ENCODE data around the gene MZF1.

Gene MZF1

DNA sequence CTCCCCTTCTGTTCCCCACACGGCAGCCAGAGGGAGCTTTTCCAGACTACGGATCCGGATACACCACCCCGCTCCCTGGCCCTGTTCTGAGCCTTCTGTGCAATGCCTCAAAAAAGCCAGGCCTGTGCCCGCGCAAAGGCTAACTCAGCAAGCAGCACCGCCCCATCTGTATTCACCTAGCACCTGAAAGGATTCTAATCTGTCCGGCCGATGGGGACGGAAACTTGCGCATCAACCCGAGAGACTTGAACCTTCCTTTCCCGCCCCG lies 54.1 kb downstream of the MZF1 start:
- DNase-seq (peak; percentile 63), ATAC-seq (peak; percentile 5)
- Mint-ChIP-seq H3K9me3 (no peaks in the 10 kb centered on the region), H3K36me3 (ENCODE audit: low read depth) (peaks cover 17% of the 10 kb centered on the region), H3K4me3 (peak overlapping the region; percentile 95), H3K27ac (peak overlapping the region; percentile 98), H3K4me1 (peaks cover 47% of the 10 kb centered on the region), H3K27me3 (peaks cover 2% of the 10 kb centered on the region)

DNA sequence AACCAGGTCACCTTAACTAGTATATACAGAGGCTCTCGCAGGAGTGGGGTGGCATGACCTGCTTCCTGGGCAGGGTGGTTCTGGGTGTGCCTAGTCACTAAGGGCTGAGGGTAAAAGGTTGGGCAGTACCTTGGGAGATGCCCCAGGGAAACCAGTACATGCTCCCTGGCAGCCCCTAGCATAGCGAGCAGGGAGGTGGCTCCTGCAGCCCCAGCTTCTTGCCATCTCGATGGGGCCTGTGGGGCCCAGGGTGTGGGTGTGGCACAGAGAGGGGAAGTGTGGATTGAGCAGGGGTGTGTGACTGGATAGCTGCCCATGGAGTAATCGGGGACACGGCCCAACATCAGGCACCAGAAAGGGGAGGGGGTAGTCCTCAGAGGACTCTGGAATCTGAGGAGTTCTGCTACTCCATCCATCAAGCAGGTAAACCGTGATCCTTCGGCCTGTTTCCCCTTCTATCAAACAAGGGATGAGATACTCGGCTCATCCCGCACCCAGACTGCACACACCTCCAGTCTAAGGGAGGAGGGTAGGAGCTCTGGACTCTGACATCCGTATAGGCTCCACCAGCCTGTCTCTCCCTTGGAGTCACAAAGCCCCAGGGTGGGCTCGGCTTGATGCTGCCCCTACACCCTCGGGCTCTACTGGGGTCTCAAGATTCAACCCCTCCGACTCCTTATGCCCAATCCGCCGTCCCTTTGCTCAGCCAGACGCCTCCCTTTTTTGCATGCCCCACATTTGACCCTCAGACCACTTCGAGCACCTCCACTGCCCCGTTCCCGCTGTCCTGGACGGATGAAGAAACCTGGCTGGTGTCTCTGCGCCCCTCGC lies 54.7 kb downstream of the MZF1 start:
- Mint-ChIP-seq H3K9me3 (no peaks in the 10 kb centered on the region), H3K36me3 (ENCODE audit: low read depth) (peaks cover 17% of the 10 kb centered on the region), H3K27me3 (peaks cover 2% of the 10 kb centered on the region), H3K4me1 (peaks cover 48% of the 10 kb centered on the region), H3K4me3 (peak overlapping the region; percentile 95), H3K27ac (peak overlapping the region; percentile 98)
- no peak for DNase-seq
- ATAC-seq = no peak

DNA sequence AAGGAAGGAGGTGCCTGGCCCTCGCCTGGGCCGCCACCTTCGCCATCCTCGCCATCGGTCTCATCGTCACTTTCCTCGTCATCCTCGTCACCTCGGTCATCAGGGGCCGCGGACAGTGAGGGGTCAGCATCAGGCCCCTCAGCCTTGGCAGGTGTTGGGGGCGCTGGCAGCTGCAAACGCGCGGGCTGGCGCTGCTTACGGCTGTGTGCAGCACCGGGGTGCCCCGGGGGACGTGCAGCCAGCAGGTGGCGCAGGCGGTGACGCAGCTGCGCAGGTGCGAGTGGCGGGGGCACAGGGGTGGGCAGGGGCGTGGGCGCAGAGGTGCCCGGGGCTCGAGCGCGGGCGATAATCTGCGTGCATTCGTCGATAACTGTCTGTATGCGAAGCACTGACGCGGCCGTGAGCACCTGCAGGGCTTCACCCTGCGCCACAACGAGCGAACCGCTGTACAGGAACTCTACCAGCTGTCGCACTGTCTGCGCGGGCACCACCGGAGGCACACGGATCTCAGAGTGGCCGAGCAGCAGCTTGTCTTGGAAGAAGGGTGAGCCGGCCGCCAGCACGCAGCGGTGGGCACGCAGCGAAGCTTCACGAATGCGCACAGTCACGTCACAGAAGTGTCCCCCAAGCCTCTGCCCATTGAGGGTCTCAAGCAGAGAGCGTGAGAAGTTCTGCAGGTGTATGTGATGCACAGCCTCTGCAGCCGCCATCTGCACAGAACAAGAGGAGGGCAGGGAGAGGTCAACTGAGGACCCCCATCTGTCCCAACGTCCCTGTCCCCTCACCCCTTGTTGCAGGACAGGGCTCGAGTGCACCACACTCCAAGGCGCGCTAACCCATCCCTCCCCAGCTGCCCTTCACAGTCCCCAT lies 55.9 kb downstream of the MZF1 start:
- H3K27ac Mint-ChIP-seq = no peak overlapping the region
- ATAC-seq = no peak
- no peak for DNase-seq
- H3K27me3 Mint-ChIP-seq = peaks cover 2% of the 10 kb centered on the region
- H3K4me1 Mint-ChIP-seq = peaks cover 48% of the 10 kb centered on the region
- H3K9me3 Mint-ChIP-seq = no peaks in the 10 kb centered on the region
- no peak overlapping the region for H3K4me3 Mint-ChIP-seq
- peaks cover 17% of the 10 kb centered on the region for H3K36me3 Mint-ChIP-seq (ENCODE audit: low read depth)

GRCh38 chr19:58516246-58516836 lies 56.8 kb downstream of the MZF1 start:
- peaks cover 17% of the 10 kb centered on the region for H3K36me3 Mint-ChIP-seq (ENCODE audit: low read depth)
- ATAC-seq (no peak), DNase-seq (no peak)
- H3K4me1 Mint-ChIP-seq = peaks cover 47% of the 10 kb centered on the region
- no peaks in the 10 kb centered on the region for H3K9me3 Mint-ChIP-seq
- peak overlapping the region; percentile 88 for H3K4me3 Mint-ChIP-seq
- peaks cover 2% of the 10 kb centered on the region for H3K27me3 Mint-ChIP-seq
- H3K27ac Mint-ChIP-seq = peak overlapping the region; percentile 50

DNA sequence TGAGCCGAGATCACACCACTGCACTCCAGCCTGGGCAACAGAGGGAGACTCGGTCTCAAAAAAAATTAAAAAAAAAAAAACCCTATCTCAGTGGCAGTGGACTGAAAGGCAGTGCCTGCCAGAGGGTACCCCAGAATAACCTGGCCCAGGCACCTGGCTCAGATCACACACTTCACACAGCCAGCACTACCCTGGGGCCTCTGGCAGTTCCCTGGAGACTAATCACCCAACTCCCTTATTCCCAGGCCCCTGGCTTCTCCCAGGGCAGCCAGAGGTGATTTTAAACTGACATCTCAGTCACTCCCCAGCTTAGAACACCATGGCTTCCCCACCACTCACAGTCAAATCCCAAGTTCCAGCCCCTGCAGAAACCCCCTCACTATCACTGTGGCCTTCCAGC lies 57.9 kb downstream of the MZF1 start:
- DNase-seq (no peak), ATAC-seq (no peak)
- peaks cover 17% of the 10 kb centered on the region for H3K36me3 Mint-ChIP-seq (ENCODE audit: low read depth)
- H3K27me3 Mint-ChIP-seq = peaks cover 2% of the 10 kb centered on the region
- H3K4me1 Mint-ChIP-seq = peaks cover 42% of the 10 kb centered on the region
- H3K9me3 Mint-ChIP-seq = no peaks in the 10 kb centered on the region
- peak overlapping the region; percentile 88 for H3K4me3 Mint-ChIP-seq
- H3K27ac Mint-ChIP-seq = peak overlapping the region; percentile 50

DNA sequence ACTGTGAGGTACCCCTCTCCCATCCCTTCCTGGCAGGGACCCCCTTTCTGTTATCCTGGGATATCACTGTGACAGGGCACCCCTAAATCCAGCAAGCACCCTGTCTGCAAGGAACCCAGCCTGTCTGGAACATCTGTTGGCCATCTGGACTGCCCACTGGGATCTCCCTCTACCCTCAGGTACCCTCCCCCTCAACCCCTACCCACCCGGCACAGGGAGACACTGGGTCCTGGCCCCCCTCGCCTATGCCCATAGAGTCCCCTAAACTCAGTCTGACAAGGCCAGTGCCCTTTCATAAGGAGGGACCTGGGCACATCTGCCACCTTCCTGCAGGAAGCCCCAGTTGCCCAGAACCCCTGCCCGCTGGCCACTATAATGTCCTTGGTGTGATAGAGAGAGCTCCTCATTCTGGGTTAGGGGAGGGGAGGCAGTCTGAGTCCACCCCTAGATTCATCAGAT lies 58.5 kb downstream of the MZF1 start:
- H3K4me1 Mint-ChIP-seq = peaks cover 35% of the 10 kb centered on the region
- no peak for ATAC-seq
- no peaks in the 10 kb centered on the region for H3K9me3 Mint-ChIP-seq
- H3K27ac Mint-ChIP-seq = peak overlapping the region; percentile 89
- peaks cover under 1% of the 10 kb centered on the region for H3K27me3 Mint-ChIP-seq
- DNase-seq = no peak
- H3K4me3 Mint-ChIP-seq = peak overlapping the region; percentile 88
- peaks cover 17% of the 10 kb centered on the region for H3K36me3 Mint-ChIP-seq (ENCODE audit: low read depth)

DNA sequence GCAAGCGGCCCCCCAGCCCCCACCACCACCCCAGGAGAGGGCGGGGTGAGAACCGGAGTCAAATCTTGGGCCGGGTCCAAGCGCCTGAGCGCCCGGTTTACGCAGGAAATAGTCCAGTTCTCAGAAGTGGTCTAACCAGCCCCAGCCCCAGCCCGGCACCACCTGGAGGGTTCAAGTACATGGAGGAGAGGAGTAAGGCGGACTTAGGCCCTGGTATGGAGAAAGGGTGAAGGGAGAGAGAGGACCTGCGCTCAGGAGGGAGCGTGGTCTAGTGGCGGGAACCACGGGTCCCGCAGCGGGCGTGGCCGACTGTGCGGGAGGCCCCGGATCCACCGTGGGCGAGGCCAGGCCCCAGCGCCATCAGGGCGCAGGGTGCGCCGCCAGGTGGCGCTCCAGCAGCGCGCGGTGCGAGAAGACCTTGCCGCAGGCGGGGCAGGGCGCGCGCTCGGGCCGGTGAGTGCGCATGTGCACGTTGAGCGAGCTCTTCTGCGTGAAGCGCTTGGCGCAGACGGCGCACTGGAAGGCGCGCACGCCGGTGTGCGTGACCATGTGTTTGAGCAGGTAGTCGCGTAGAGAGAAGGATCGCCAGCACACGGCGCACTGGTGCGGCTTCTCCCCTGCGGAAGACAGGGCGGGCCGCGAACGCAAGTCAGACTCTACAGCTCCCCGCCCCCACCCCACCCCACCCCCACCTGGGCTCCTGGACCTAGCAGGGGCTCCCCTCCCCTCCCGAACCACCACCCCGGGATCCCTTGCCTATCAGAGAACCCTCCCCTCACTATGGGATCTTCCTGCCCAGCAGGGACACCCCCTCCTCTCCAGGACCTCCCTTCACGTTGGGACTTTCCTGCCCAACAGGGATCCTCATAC lies 59.2 kb downstream of the MZF1 start:
- peaks cover 15% of the 10 kb centered on the region for H3K36me3 Mint-ChIP-seq (ENCODE audit: low read depth)
- H3K4me3 Mint-ChIP-seq = peak overlapping the region; percentile 88
- H3K9me3 Mint-ChIP-seq = no peaks in the 10 kb centered on the region
- H3K27ac Mint-ChIP-seq = peak overlapping the region; percentile 89
- H3K27me3 Mint-ChIP-seq = no peaks in the 10 kb centered on the region
- ATAC-seq = peak; percentile 88
- peak; percentile 98 for DNase-seq
- H3K4me1 Mint-ChIP-seq = peaks cover 31% of the 10 kb centered on the region

DNA sequence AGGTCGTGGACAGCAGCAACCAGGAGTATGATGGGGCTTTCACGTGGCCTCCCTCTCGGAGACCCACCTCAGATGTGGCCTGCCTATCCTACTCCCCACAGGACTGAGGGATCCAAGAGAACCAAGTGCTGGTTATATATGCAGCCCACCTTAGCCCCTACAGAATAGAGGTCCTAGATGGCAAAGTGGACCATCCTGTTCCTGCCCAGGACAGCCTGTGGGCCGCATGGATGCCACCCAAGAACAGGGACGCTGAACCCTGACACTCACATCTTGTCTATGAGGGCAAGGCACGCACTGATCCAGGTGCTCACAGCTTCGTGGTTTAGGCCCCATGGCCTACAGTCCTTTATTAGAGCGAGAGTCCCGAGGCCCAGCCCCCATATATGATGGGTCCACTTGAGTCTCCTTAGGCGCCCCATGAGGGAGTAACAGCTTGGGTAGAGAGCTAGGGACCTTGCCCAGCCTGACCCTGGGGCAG lies 59.9 kb downstream of the MZF1 start:
- Mint-ChIP-seq H3K9me3 (no peaks in the 10 kb centered on the region), H3K36me3 (ENCODE audit: low read depth) (peaks cover 13% of the 10 kb centered on the region), H3K4me1 (peaks cover 24% of the 10 kb centered on the region), H3K4me3 (peak overlapping the region; percentile 88), H3K27me3 (no peaks in the 10 kb centered on the region), H3K27ac (peak overlapping the region; percentile 89)
- DNase-seq (no peak), ATAC-seq (no peak)

All from activated naive CD8-positive, alpha-beta T cell treated with anti-CD3 and anti-CD28 coated beads, Interleukin-2, amount 50 U/mL, for 24 hours (primary cell).